IPS-11a (cell line): ENCODE results near the gene RFPL1.
A peak's percentile ranks its signal among the peaks of the same experiment; 100 is the strongest.

Source experiments
- H3K4me3 ChIP-seq: one replicate; pipeline ENCODE4 v1.5.1; 2013; ENCODE audit warnings: low read depth, low read length, control low read depth

Gene RFPL1

GRCh38 chr22:29442976-29443375, 4.6 kb downstream of the RFPL1 start:
- no peak overlapping the region for H3K4me3 ChIP-seq

- H3K4me3 ChIP-seq, result no peak overlapping the region
These were observed 5.1 kb downstream of the RFPL1 start for GRCh38 chr22:29443452-29443851.

DNA sequence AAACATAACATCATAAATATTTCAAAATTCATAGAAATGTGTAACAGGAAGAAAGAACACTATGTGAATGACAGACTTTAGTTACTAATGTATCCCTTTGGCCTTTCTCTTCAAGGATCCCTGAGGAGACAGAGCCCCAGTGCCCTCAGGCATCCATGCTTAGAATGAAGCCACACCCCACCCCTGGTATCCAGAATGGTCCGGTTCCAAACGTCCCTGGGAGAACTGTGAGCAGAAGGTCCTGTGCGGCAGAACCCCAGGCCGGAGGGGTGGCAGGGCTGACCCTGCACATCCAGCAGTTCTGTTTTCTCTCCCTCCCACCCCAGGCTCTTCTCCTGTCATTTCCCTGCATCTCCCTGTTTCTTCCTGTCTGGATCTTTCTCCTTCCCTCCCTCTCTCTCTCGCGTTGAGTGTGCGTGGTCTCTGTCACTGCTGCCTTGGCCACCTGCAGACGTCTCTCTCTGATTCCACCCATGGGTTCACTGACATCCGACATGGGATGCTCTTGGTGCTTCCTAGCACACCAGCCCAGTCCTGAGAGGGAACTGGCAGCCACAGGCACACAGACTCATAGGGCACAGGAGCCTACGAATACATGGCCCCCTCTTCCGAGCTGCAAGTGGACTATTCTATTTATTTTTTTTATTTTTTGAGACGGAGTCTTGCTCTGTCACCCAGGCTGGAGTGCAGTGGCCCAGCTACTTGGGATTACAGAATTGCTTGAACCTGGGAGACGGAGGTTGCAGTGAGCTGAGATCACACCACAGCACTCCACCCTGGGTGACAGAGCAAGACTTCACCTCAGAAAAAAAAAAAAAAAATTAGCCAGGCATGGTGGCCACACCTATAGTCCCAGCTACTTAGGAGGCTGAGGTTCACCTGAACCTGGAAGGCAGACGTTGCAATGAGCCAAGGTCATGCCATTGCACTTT, 5.7 kb downstream of the RFPL1 start:
- H3K4me3 ChIP-seq, result no peak overlapping the region

DNA sequence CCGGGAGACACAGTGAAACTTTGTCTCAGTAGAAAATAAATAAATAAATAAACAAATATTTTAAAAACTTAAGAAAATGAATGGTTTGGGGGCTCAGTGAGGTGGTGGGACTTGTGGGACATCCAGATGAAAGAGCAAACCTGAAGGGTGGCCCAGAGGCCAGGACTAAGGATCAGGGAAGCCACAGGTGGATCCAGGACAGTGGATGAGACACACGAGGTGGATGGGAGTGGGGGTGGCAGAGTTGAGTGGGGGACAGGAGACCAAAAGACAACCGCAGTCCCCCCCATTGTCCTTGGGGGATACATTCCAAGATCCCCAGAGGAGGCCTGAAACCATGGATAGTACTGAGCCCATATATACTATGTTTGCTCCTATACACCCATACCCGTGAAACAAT, 7.1 kb downstream of the RFPL1 start:
- no peak overlapping the region for H3K4me3 ChIP-seq

- no peak overlapping the region for H3K4me3 ChIP-seq
These were observed 9.5 kb downstream of the RFPL1 start for GRCh38 chr22:29447906-29448305.

DNA sequence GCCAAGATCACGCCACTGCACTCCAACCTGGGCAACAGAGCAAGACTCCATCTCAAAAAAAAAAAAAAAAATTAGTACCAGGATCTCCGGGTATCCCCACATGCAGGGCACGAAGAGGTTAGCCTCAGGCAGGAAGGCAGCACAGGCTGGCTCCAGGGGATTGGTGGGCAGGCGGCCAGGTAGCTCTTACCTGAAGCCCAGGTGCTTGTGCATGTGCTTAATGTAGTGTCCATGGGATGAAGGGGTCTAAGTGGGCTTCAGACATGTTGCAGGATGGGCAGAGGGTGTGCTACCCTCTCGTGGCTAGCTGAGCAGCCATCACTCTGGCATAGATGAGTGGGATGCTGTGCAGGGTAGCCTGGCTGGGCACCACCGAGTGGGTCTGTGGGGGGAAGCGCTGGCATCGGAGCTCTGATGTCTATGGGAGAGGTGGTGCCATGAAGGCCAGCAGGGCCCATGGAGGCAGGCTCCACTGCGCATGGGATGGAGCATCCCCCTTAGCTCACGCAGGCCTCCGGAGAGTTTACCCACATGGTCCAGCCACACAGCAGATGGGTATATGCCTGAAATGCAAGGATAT, 11.0 kb downstream of the RFPL1 start:
- no peak overlapping the region for H3K4me3 ChIP-seq

DNA sequence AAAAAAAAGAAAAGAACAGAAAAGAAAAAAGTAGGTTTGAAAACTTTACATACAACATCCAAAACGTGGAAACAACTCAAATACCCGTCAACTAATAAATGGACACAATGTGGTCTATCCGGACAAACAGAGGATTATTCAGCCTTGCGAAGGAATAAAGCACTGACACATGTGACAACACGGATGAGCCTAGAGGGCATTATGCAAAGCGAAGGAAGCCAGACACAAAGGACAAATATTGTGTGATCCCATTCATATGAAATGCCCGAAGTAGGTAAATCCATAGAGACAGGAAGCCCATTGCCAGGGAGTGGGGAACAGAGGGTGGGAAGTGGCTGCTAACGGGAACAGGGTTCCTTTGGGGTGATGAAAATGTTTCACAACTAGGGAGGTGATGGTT, 11.8 kb downstream of the RFPL1 start:
- H3K4me3 ChIP-seq, result no peak overlapping the region

DNA sequence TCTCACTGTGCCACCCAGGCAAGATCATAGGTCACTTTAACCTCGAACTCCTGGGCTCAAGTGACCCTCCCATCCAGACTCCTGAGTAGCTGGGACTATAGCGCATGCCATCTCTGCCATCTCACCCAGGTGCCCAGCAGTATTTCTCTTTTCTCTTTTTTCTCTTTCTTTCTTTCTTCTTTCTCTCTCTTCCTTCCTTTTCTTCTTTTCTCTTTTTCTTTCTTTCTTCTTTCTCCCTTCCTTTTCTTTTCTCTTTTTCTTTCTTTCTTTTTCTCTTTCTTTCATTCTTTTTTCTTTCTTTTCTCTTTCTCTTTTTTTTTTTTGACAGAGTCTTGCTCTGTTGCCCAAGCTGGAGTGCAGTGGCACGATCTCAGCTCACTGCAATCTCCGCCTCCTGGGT, 13.5 kb downstream of the RFPL1 start:
- no peak overlapping the region for H3K4me3 ChIP-seq

GRCh38 chr22:29454276-29454675, 15.9 kb downstream of the RFPL1 start:
- no peak overlapping the region for H3K4me3 ChIP-seq

DNA sequence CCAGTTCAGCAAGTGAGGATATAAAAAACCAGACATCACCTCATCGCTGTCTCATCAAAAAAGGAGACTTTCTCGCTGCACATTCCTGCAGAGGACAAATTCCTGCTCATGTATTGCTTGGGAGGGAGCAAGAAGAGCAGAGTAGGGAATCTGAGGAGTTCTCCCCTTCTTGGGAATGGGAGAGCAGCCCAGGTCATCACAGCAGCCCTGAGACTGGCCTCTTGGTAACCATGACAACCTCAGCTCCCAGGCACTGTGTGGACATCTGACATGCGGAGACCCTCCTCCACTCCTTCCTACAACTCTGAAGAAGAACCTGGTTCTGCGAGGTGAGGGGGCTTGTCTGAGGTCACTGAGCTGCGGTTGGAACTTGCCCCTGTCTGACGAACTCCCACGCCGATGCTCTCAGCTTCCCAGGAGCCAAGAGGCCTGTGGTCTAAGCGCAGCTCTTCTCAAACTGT, 17.9 kb downstream of the RFPL1 start:
- H3K4me3 ChIP-seq, result no peak overlapping the region

GRCh38 chr22:29457730-29458129, 19.3 kb downstream of the RFPL1 start:
- H3K4me3 ChIP-seq, result no peak overlapping the region

DNA sequence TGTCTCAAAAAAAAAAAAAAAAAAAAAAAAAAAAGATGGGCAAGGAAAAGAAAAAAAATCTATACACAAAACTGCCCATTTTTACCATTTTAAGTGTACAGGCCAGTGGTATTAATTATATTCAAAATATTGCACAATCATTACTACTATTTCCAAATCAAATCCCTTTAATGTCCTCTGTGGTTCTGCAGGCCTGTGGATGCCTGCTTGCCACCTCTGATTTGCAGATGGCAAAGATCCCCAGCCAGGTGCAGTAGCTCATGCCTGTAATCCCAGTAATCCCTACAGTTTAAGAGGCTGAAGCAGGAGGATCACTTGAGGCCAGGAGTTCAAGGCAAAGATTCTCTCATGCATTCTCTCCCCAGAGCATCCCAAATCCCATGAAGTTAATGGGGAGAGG, 20.2 kb downstream of the RFPL1 start:
- H3K4me3 ChIP-seq, result no peak overlapping the region

DNA sequence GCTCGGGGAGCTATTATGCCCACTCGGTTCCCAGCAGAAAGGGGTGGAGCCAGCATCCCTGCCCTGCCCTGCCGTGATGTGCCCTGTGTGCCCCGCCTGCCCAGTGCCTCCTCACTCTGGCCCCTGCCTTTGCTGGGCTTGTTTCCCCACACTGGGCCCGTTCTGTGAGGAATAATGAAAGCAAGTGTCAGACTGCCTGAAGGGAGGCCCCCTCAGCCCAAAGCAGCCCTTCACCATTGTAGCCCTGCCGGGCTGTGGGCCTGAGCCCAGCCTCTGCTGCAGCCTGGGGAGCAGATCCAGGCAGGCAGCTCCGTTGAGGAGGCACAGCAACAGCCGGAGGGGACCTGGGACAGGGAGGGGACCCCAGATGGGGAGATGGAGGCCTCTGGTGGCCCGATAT, 21.4 kb downstream of the RFPL1 start:
- H3K4me3 ChIP-seq, result no peak overlapping the region

DNA sequence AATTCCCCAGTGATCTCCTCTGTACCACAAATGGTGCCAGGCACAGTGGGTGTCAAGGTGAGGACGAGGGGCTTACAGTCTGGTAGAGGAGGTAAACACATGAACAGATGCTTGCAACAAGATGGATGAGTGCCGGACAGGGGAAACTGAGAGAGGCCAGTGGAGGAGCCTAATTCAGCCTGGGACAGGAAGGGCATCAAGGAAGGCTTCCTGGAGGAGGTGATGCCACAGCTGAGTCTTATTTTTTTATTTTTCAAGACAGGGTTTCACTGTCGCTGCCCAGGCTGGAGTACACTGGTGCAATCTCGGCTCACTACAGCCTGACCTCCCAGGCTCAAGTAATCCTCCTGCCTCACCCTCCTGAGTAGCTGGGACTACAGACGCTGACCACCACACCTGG, 22.9 kb downstream of the RFPL1 start:
- no peak overlapping the region for H3K4me3 ChIP-seq

GRCh38 chr22:29463629-29464028, 25.2 kb downstream of the RFPL1 start:
- no peak overlapping the region for H3K4me3 ChIP-seq

DNA sequence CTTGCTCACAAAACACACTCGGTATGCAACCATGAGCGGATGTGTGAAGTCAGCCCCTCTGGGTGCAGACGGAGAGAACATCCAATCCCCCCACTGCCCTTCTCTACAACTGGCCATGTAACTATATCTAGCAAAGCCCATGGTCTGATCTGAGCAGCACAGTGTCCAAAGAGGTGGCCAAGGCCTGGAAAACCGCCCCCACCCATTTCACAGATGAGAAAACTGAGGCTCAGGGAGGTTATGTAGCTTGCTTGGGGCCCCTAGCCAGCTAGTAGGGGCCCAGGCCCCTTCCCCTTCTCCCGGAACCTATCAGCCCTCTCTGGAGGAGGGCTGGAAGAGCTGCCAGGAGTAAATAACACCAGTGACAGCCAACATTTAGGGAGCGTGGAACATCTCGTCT, 26.2 kb downstream of the RFPL1 start:
- no peak overlapping the region for H3K4me3 ChIP-seq

GRCh38 chr22:29469755-29470154, 31.4 kb downstream of the RFPL1 start:
- H3K4me3 ChIP-seq, result peak overlapping the region; percentile 31

GRCh38 chr22:29470159-29470855, 31.9 kb downstream of the RFPL1 start:
- H3K4me3 ChIP-seq, result peak overlapping the region; percentile 31

DNA sequence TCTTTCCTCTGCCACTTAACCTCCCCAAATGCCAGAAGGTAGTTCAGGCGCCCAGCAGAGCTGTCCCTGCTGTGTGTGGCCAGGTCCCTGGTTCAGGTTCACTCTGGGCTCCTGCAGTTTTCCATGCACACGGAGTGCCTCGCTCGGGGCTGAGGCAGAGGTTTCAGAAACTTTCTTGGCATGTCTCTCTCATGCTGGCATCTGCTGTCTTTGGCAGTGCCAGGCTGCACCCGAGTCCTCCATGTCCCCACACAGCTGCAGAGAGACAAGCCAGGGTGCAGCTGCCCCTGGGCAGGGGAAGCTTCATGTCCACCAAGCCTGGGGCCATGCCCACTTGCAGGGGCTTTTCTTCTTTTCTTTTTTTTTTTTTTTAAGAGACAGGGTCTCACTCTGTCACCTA, 34.6 kb downstream of the RFPL1 start:
- H3K4me3 ChIP-seq, result no peak overlapping the region

DNA sequence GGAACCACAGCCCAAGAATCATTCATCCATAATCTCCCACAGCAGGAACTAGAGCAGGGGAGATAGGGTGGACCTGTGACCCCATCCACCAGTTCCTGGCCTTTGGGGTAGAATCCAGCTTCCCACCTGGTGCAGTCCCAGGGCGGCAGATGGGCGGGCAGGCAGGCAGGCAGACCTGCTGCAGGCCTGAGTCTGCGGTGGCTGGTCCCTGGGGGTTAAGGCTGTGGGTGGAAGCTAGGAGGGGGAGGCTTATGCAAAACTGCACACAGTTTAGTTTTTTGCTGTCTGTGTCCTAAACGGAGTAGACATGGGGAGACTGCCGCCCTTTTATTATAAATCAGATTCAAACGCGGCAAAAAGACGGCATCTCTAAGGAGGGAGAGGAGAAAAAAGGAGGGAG, 37.2 kb downstream of the RFPL1 start:
- H3K4me3 ChIP-seq, result no peak overlapping the region

DNA sequence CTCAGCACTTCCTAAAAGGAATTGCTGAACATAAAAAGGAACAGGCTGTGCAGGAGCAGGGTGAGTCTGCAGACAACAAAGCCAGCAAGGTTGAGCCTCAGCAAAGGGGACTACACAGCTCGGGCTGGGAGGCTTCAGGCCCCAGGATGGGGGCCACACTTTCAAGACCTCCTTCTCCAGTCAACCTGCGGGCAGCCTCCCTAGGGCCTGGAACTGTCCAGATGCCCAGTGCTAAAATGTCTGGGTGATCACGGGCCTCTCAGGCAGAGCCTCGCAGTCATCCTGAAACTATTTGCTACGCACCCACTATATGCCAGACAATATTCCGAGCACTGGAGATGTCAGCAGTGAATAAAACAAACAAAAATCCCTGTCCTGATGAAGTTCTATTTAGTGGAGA, 37.7 kb downstream of the RFPL1 start:
- H3K4me3 ChIP-seq, result no peak overlapping the region
